ENCODE data around the gene PRXL2A.
"Not testable (repeated sequence)": the region's sequence is repeated elsewhere in the genome, so short reads cannot be mapped to it uniquely, and the experiment has no call there.

Gene PRXL2A

DNA sequence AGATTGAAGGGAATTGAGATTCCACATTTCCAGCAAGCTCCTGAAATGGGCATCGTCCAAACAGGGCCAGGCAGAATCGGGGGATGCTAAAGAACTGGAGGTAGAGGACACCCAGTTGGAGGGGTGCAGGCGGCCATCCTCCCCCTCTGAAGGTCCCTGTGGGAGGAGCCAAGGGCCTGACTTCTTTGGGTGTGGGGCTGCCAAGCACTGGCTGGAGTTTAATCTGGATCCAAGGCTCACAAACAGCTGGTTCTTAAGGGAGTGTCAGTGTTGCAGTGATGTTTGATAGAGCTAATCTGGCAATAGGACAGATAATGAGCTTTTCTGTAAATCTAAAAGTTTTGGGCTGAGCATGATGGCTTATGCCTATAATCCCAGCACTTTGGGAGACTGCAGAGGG is 66.6 kb downstream of the PRXL2A start:
- no peak for DNase-seq (ENCODE audit: low read depth)

DNA sequence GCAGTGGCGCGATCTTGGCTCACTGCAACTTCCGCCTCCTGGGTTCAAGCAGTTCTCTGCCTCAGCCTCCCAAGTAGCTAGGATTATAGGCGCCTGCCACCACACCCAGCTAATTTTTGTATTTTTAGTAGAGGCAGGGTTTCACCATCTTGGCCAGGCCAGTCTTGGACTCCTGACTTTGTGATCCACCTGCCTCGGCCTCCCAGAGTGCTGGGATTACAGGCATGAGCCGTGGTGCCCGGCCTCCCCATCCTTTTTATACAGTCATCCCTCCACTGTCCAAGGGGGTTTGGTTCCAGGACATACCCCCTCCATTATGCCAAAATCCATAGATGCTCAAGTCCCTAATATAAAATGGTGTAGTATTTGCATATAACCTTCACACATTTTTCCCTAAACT is 67.3 kb downstream of the PRXL2A start:
- DNase-seq (ENCODE audit: low read depth): not testable (repeated sequence)

DNA sequence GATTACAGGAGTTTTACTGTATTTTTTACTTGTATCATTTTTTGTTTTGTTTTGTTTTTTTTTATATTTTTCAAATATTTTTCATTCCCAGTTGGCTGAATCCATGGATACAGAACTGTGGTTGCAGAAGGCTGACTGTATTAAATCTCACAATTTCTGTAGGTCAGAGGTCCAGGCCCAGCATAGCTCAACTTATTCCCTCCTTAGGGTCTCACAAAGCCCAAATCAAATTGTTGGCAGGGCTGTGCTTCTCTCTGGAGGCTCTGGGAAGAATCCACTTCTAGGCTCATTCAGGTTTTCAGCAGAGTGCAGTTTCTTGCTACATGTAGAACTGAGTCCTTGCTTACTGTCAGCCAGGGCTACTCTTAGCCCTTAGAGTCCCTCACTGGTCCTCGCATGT is 68.3 kb downstream of the PRXL2A start:
- no peak for DNase-seq (ENCODE audit: low read depth)

GRCh38 chr10:80477813-80478212 is 69.5 kb downstream of the PRXL2A start:
- DNase-seq (ENCODE audit: low read depth): no peak

DNA sequence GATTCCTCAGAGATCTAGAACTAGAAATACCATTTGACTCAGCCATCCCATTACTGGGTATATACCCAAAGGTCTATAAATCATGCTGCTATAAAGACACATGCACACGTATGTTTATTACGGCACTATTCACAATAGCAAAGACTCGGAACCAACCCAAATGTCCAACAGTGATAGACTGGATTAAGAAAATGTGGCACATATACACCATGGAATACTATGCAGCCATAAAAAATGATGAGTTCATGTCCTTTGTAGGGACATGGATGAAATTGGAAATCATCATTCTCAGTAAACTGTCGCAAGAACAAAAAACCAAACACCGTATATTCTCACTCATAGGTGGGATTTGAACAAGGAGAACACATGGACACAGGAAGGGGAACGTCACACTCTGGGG is 72.0 kb downstream of the PRXL2A start:
- not testable (repeated sequence) for DNase-seq (ENCODE audit: low read depth)

DNA sequence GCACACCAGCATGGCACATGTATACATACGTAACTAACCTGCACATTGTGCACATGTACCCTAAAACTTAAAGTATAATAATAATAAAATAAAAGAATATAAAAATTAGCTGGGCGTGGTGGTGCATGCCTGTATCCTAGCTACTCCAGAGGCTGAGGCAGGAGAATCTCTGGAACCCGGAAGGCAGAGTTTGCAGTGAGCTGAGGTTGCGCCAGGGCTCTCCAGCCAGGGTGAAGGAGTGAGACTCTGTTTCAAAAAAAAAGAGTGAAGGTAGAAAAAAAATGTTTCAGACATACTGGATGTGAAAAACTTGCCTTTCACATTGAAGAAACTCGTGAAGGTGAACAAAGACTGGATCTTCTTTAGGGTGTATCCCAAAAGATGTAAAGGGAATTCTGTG is 72.5 kb downstream of the PRXL2A start:
- no peak for DNase-seq (ENCODE audit: low read depth)

DNA sequence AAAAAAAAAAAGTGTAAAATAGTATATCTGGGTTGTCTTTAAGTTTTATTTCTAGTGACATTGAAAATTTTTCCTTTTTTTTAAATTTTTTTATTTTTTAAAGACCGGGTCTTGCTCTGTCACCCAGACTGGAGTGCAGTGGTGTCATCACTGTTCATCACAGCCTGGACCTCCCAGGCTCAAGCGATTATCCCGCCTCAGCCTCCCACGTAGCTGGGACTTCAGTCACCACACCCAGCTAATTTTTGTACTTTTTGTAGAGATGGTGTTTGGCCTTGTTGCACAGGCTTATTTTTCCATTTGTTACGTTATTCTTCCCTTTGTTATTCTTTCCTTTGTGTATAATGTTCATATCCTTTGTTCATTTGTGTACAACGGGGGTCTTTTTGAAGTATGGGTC is 75.9 kb downstream of the PRXL2A start:
- DNase-seq (ENCODE audit: low read depth): no peak

DNA sequence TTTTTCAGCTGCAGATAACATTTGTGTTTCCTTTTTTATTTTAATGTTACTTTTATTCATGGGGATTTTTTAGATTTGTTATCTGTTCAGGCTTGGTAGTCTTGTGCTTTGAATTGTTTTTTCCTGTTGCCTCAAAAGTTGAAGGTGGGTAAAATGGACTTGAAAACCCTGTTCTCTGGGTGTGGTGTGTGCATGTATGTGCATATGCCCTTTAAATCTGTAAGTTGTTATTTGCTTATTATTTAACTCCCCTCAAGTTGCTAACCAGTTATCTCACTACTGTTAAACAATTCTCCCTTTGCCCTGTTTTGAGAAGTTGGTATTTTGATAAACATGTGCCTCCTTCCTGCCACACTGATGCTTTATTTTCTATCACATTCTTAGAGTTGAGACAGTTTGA is 76.3 kb downstream of the PRXL2A start:
- DNase-seq (ENCODE audit: low read depth): no peak

GRCh38 chr10:80485076-80485945 is 77.0 kb downstream of the PRXL2A start:
- DNase-seq (ENCODE audit: low read depth): no peak

DNA sequence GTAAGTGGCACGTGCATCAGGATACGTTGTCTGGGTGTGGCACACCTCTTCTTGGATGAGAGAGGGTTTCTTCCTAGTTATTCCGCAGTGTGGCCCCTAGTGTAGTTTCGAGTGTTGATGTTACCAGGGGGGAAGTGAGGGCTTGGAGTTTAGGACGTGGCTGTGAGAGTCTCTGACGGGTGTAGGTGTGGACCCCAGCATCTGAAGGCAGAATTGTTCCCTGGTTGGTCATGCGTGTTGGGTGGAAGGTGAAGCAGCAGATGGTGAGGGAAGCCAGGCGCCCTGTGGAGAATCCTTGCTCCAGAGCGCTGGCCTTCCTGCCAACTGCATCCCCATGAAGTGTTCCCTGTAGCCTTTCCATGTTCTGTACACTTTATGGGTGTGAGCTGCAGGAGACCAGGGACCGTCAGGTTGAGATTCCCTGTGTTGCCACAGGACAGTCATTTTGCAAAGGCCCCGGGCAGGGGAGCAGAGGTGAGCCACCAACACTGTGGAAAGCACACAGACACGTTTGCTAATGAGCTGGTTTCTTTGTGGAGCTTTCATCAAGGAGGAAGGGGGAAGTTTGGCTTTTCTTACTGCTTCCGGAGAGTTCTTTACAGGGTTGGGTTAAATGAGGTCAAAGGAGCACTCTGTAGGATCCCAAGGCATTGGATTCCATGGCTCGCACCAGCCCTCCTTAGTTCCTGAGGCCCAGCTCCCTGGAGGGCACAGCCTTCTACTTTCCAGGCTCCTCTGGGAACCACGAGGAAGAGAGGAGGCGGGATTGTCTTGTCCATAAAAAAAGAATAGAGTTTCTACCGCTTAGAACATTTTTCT is 77.8 kb downstream of the PRXL2A start:
- DNase-seq (ENCODE audit: low read depth): no peak

Measured in GM04504 (cell line).